Panc1 (cell line): ENCODE results near the gene ZNF544. TPM values are rescaled to one million over a fixed set of nuclear protein-coding genes. Genes with fewer than 3 reads are reported as not detected.

Experiments used
- ATAC-seq: fragments of 200-7000 bp; cut with Tn5 transposase; 2 replicates; pipeline ENCODE4 v1.9.1; 2020; ENCODE audit warnings: mild to moderate bottlenecking, moderate library complexity
- BruUV-seq: library from RNA; stranded (reverse); fragments of 400-500 nt; replicated peaks from 2 replicates; lab custom pipeline; 2021; lab: Mats Ljungman, UMichigan
- CTCF ChIA-PET: fragments of 300-600 bp; sonication (Branson Sonifier 250); formaldehyde crosslinking; loops from one replicate; lab custom pipeline; 2022; ENCODE audit warnings: antibody characterized with exemption; lab: Charles Lee
- POLR2A ChIA-PET: fragments of 300-600 bp; sonication (Branson Sonifier 250); formaldehyde crosslinking; loops from one replicate; lab custom pipeline; 2022; ENCODE audit warnings: antibody characterized with exemption; lab: Charles Lee
- DNase-seq: peaks from one replicate; pipeline ENCODE4 v3.0.0-alpha.2; 2010; ENCODE audit warnings: low read depth, low spot score
- H3K27ac ChIP-seq: 2 replicates; pipeline ENCODE4 v1.5.1; 2011; ENCODE audit warnings: mild to moderate bottlenecking, low read length, inconsistent platforms
- H3K27me3 ChIP-seq: fragments of 200-500 bp; sonication (Bioruptor generic); 2 replicates; pipeline ENCODE4 v1.6.0; 2014; ENCODE audit warnings: low read length, inconsistent platforms; ENCODE audit not compliant: control insufficient read depth, insufficient read depth
- H3K36me3 ChIP-seq: fragments of 200-500 bp; sonication (Bioruptor generic); 2 replicates; pipeline ENCODE4 v1.5.1; 2014; ENCODE audit warnings: inconsistent platforms, mild to moderate bottlenecking, low read length, moderate library complexity; ENCODE audit not compliant: control insufficient read depth, insufficient read depth
- H3K4me1 ChIP-seq: 2 replicates; pipeline ENCODE4 v1.5.1; 2011; ENCODE audit warnings: inconsistent platforms, mild to moderate bottlenecking, low read length, moderate library complexity; ENCODE audit not compliant: control insufficient read depth, insufficient read depth
- H3K4me3 ChIP-seq, 2 experiments: 2 replicates each; pipeline ENCODE4 v1.5.1; 2011 to 2012; ENCODE audit warnings: low read depth in 2 of 2, low read length in 2 of 2, mild to moderate bottlenecking in 2 of 2, inconsistent platforms in 1 of 2, moderate library complexity in 1 of 2
- H3K9me3 ChIP-seq: fragments of 200-500 bp; sonication (Bioruptor generic); 2 replicates; pipeline ENCODE4 v1.5.1; 2014; ENCODE audit warnings: low read depth, mild to moderate bottlenecking, inconsistent platforms, low read length, moderate library complexity; ENCODE audit not compliant: control insufficient read depth, insufficient read depth
- POLR2AphosphoS5 ChIP-seq: IDR thresholded peaks from 2 replicates; pipeline ENCODE4 v1.6.1; 2012; ENCODE audit warnings: mild to moderate bottlenecking, low read depth, low read length, moderate library complexity
- SIN3A ChIP-seq: IDR thresholded peaks from 2 replicates; pipeline ENCODE4 v1.6.1; 2012; ENCODE audit warnings: low read depth, mild to moderate bottlenecking, low read length, moderate library complexity, borderline replicate concordance; ENCODE audit not compliant: insufficient read depth
- TCF7L2 ChIP-seq: IDR thresholded peaks from 2 replicates; pipeline ENCODE4 v1.6.1; 2011; ENCODE audit warnings: mild to moderate bottlenecking, low read depth, low read length, inconsistent platforms
- in situ Hi-C: cut with HindIII; loops from 2 replicates; pipeline ENCODE4 v1.10.0; 2016; ENCODE audit warnings: low sequenced_read_pairs, low pct_unique_long_range_greater_than_20kb
- intact Hi-C: fragments of 100-400 bp; cut with micrococcal nuclease; formaldehyde crosslinking; loops from one replicate; pipeline ENCODE4 v1.10.0; 2022; ENCODE audit not compliant: unreplicated experiment
- total RNA-seq: library from RNA; stranded (reverse); gene quantifications from one replicate; pipeline ENCODE4 v1.2.1, GENCODE V29; 2021; ENCODE audit not compliant: unreplicated experiment
- TF ChIP-seq, protein P1 (sequence below), 2 experiments: IDR thresholded peaks; 2 replicates each; pipeline ENCODE4 v1.6.1; 2011 to 2012; ENCODE audit warnings: low read depth in 2 of 2, control low read depth in 1 of 2, low read length in 1 of 2, mild to moderate bottlenecking in 1 of 2, moderate library complexity in 1 of 2; ENCODE audit not compliant: insufficient read depth in 1 of 2
- TF ChIP-seq, protein P2 (sequence below): fragments of 450-650 bp; IDR thresholded peaks from 2 replicates; pipeline ENCODE4 v1.5.1; 2017; ENCODE audit warnings: mild to moderate bottlenecking

ZNF544 gene
- total RNA-seq, 1 experiment from 2014 or later = 48.5 TPM

DNA sequence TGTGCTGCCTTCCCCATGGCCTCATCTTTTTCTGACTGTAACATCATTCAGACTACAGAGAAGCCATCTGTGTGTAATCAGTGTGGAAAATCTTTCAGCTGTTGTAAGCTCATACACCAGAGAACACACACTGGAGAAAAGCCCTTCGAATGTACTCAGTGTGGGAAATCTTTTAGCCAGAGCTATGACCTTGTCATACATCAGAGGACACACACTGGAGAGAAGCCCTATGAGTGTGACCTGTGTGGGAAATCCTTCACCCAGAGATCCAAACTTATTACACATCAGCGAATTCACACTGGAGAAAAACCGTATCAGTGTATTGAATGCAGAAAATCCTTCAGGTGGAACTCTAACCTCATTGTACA, 32.9 kb downstream of the ZNF544 start:
- intact Hi-C loops = no loop called here
- no TSS peak for BruUV-seq
- in situ Hi-C loops = no loop called here
- ATAC-seq (no peak), DNase-seq (no peak)
- H3K27me3 ChIP-seq = no peaks in the 10 kb centered on the region
- H3K27ac ChIP-seq = no peak overlapping the region
- ChIA-PET CTCF (no interaction called here), POLR2A (no interaction called here)
- no peaks in the 10 kb centered on the region for H3K4me1 ChIP-seq
- H3K36me3 ChIP-seq = no peaks in the 10 kb centered on the region
- peaks cover 73% of the 10 kb centered on the region for H3K9me3 ChIP-seq
- H3K4me3 ChIP-seq = no peak overlapping the region
- TF ChIP-seq, protein P1, sequence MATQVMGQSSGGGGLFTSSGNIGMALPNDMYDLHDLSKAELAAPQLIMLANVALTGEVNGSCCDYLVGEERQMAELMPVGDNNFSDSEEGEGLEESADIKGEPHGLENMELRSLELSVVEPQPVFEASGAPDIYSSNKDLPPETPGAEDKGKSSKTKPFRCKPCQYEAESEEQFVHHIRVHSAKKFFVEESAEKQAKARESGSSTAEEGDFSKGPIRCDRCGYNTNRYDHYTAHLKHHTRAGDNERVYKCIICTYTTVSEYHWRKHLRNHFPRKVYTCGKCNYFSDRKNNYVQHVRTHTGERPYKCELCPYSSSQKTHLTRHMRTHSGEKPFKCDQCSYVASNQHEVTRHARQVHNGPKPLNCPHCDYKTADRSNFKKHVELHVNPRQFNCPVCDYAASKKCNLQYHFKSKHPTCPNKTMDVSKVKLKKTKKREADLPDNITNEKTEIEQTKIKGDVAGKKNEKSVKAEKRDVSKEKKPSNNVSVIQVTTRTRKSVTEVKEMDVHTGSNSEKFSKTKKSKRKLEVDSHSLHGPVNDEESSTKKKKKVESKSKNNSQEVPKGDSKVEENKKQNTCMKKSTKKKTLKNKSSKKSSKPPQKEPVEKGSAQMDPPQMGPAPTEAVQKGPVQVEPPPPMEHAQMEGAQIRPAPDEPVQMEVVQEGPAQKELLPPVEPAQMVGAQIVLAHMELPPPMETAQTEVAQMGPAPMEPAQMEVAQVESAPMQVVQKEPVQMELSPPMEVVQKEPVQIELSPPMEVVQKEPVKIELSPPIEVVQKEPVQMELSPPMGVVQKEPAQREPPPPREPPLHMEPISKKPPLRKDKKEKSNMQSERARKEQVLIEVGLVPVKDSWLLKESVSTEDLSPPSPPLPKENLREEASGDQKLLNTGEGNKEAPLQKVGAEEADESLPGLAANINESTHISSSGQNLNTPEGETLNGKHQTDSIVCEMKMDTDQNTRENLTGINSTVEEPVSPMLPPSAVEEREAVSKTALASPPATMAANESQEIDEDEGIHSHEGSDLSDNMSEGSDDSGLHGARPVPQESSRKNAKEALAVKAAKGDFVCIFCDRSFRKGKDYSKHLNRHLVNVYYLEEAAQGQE (IDR thresholded peaks at IDR 0.05; ENCODE audit: insufficient read depth in 1 of 2, low read depth in 2 of 2, low read length in 1 of 2) = no peak
- TF ChIP-seq TCF7L2 = no peak
- TF ChIP-seq POLR2AphosphoS5 = no peak

DNA sequence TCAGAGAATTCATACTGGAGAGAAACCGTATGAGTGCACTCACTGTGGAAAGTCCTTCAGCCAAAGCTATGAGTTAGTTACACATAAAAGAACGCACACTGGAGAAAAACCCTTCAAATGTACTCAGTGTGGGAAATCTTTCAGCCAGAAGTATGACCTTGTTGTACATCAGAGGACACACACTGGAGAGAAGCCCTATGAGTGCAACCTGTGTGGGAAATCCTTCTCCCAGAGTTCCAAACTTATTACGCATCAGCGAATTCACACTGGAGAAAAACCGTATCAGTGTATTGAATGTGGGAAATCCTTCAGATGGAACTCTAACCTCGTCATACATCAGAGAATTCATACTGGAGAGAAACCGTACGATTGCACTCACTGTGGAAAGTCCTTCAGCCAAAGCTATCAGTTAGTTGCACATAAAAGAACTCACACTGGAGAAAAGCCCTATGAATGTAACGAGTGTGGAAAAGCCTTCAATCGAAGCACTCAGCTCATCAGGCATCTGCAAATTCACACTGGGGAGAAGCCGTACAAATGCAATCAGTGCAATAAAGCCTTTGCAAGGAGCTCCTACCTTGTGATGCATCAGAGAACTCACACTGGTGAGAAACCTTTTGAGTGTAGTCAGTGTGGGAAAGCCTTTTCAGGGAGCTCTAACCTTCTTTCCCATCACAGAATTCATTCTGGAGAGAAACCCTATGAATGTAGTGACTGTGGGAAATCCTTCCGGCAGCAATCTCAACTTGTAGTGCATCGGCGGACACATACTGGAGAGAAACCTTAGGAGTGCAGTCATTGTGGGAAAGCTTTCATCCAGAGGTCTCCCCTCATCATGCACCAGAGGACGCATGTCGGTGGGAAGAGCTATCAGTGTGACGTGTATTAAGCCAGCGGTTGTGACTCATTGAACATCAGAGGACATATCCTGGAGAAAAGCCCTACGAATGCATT, 33.5 kb downstream of the ZNF544 start:
- ChIA-PET CTCF (no interaction called here), POLR2A (interaction anchor here (0.6 kb wide), 1 partner anchor 457 kb away, joined by 5 read pairs; no protein-coding TSS in a partner anchor)
- TF ChIP-seq TCF7L2 = no peak
- TF ChIP-seq POLR2AphosphoS5 = peak; percentile 43; the same call in 1 of the 2 replicates
- in situ Hi-C loops = no loop called here
- Histone ChIP-seq H3K9me3 (peaks cover 75% of the 10 kb centered on the region), H3K27me3 (no peaks in the 10 kb centered on the region), H3K36me3 (no peaks in the 10 kb centered on the region), H3K4me1 (no peaks in the 10 kb centered on the region), H3K27ac (no peak overlapping the region), H3K4me3 (no peak overlapping the region)
- BruUV-seq = no TSS peak
- DNase-seq (no peak), ATAC-seq (no peak)
- intact Hi-C loops = no loop called here

DNA sequence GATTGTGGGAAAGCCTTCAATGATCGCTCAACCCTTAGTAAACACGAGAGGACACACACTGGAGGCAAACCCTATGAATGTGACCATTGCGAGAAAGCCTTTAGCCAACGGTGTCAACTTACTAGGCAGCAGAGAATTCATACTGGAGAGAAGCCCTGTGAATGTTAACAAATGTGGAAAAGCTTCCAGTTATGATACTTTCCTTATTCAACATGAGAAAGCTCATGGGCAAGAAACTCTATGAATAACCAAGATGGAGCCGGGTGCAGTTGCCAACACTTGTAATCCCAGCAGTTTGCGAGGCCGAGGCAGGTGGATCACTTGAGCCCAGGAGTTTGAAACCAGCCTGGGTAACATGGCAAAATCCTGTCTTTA, 34.2 kb downstream of the ZNF544 start:
- DNase-seq = no peak
- Histone ChIP-seq H3K4me3 (no peak overlapping the region), H3K9me3 (peaks cover 69% of the 10 kb centered on the region), H3K36me3 (no peaks in the 10 kb centered on the region), H3K27ac (no peak overlapping the region), H3K27me3 (no peaks in the 10 kb centered on the region), H3K4me1 (no peaks in the 10 kb centered on the region)
- TF ChIP-seq TCF7L2 (no peak), POLR2AphosphoS5 (no peak), SIN3A (no peak)
- TF ChIP-seq, protein P1 (IDR thresholded peaks at IDR 0.05; ENCODE audit: insufficient read depth in 1 of 2, low read depth in 2 of 2, low read length in 1 of 2) = no peak
- TF ChIP-seq, protein P2, sequence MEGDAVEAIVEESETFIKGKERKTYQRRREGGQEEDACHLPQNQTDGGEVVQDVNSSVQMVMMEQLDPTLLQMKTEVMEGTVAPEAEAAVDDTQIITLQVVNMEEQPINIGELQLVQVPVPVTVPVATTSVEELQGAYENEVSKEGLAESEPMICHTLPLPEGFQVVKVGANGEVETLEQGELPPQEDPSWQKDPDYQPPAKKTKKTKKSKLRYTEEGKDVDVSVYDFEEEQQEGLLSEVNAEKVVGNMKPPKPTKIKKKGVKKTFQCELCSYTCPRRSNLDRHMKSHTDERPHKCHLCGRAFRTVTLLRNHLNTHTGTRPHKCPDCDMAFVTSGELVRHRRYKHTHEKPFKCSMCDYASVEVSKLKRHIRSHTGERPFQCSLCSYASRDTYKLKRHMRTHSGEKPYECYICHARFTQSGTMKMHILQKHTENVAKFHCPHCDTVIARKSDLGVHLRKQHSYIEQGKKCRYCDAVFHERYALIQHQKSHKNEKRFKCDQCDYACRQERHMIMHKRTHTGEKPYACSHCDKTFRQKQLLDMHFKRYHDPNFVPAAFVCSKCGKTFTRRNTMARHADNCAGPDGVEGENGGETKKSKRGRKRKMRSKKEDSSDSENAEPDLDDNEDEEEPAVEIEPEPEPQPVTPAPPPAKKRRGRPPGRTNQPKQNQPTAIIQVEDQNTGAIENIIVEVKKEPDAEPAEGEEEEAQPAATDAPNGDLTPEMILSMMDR = no peak
- in situ Hi-C loops = no loop called here
- no peak for ATAC-seq
- CTCF ChIA-PET = no interaction called here
- POLR2A ChIA-PET = no interaction called here
- TSS peak; percentile 63 for BruUV-seq
- intact Hi-C loops = no loop called here
